EL (cell line): ENCODE results near the gene FLACC1.
A peak's percentile ranks its signal among the peaks of the same experiment; 100 is the strongest.
"Not testable (repeated sequence)": the region's sequence is repeated elsewhere in the genome, so short reads cannot be mapped to it uniquely, and the experiment has no call there.

ENCODE experiments used
- DNase-seq: peaks from one replicate; pipeline ENCODE4 v3.0.0-alpha.2; 2016

Gene FLACC1

DNA sequence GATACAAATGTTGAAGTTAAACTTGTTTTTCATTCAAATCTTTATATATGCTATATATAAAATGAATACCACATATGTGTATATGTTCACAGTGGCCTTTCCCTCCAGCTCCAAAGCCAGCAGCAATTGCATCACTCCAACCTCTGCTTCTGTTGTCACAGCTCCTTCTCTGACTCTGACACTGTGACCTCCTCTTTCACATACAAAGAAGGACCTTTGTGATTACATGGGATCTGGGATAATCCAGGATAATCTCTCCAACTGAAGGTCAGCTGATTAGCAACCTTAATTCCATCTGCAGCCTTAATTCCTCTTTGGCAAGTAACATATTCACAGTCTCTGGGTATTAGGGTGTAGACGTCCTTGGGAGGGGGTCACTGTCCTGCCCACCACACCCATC is 8.4 kb downstream of the FLACC1 start:
- DNase-seq: no peak

DNA sequence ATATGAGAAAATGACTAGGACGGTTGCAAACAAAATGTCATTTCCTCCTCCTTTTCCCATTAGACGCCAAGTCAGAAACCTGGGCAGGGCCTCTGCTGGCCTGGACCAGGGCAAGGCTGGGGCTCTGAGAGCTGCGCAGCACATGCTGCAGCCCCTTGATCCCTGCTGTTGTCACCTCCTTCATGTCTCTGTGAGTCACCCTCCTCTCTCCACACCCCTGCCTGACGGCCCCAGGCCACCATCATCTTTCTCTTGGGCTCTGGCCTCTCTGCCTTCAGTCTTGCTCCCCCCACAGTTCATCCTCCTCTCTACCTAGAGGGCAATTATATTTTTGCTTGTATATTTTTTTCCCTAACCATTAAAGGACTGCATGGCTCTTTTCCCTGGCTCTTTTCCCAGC is 10.0 kb downstream of the FLACC1 start:
- DNase-seq: peak; percentile 6

DNA sequence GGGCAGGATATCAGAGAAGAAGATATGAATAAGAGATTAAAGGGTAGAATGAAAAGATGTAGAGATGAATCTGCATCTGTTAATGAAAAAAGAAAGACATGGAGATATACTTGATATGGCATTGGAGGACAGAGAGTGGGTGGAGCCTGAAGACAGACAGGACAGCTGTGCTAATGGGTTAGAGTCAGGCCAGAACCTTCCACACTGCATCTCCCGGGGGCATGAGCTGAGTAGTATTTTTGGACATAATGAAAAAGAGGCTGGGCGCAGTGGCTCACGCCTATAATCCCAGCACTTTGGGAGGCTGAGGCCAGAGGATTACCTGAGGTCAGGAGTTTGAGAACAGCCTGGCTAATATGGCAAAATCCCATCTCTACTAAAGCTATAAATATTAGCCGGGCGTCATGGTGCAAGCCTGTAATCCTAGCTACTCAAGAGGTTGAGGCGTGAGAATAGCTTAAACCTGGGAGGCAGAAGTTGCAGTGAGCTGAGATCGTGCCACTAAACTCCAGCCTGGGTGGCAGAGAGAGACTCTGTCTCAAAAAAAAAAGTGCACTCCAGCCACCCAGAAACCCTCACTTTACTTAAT is 11.4 kb downstream of the FLACC1 start:
- no peak for DNase-seq

DNA sequence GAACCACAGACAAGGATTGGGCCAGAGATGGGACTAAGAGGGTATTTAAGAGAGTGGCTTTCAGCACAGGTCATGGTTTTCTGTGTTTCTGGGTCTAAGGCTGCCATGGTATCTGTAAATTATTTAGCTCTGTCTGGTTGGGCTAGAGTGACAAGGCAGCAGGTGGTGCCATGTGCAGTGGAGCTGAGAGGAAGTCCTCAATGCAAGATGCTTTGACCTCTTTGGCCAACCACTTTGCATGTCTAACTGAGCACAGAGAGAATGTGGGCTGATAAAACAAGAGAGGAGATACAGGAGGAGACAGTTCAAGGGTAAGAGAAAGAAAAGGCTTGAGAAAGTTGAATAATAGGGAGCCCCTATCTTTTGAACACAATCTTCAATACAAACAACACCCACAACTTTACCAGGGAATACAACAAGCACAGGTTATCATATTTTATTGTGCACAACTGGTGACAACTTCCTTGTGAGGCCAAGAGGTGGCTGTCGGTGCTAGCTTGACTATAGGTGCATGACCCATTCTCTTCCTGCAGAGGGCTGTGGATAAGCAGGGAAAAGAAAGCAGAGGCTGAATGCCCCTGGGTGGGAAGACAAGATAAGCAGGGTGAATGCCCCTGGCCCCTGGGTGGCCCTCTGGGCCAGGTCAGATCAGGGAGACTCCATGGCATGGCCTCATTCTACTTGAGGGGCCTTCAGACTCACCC is 12.3 kb downstream of the FLACC1 start:
- no peak for DNase-seq

DNA sequence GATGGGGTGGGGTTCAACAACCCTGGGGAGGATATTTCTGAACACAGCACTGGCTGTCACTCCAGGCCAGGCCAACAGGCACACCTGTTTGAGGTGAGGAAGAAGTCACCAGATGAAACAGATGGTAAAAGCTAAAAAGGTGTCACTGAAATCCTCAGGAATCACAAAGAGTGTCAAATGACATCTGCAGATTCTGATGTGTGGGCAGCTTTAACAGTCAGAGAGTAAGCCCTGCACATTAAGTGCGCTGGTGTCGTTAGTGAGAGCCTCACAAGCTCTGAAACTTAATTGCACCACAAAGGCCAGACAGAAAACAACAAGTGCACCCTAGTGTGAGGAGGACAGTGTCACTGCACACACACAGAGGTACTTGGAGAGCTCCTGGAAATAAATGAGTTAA is 13.6 kb downstream of the FLACC1 start:
- no peak for DNase-seq

DNA sequence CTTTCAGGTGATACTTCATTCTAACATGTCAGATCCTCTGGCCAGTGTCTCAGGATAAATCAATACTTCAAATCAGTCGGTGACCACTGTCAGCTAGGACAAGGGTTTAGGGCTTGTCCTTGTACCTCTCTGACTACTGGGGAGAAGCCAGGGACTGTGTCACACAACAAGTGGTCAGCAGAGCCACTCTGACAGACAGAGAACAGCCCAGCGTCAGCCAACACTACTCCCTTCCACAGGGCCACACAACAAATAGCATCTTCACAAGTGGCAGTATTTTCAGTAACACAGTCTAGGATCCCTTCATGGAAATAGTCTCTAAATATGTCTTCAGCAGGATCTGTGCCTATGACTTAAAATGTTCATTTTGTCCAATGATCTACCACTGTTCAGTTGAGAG is 14.2 kb downstream of the FLACC1 start:
- no peak for DNase-seq

DNA sequence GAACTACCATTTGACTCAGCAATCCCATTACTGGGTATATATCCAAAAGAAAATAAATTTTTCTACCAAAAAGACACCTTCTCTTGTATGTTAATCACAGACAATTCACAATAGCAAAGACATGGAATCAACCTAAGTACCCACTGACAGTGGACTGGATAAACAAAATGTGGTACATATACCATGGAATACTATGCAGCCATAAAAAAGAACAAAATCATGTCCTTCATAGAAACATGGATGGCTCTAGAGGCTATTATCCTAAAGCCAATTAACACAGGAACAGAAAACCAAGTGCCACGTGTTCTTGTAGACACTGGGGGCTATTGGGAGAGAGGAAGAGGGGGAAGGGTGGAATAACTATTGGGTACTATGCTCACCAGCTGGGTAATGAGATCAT is 27.7 kb downstream of the FLACC1 start:
- no peak for DNase-seq

DNA sequence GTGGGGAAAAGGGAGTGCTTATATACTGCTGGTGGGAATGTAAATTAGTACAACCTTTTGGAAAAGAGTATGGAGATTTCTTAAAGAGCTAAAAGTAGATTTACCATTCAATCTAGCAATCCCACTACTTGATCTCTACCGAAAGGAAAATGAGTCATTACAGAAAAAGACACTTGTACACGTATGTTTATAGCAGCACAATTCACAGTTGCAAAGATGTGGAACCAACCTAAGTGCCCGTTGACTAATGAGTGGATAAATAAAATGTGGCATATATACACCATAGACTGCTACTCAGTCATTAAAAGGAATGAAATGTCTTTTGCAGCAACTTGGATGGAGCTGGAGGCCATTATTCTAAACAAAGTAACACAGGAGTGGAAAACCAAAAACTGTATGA is 29.5 kb downstream of the FLACC1 start:
- no peak for DNase-seq

DNA sequence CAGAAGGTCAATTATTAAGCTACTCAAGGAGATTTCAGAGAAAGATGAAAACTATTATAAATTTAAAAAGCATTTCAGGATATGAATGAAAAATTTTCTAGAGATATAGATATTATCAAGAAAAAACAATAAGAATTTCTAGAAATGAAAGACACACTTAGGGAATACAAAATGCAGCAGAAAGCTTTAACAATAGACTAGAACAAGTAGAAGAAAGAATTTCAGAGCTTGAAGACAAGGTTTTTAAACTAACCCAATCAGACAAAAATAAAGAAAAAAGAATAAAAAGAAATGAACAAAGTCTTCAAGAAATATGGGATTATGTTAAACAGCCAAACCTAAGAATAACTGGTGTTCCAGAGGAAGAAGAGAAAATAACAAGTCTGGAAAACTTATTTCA is 34.4 kb downstream of the FLACC1 start:
- no peak for DNase-seq

DNA sequence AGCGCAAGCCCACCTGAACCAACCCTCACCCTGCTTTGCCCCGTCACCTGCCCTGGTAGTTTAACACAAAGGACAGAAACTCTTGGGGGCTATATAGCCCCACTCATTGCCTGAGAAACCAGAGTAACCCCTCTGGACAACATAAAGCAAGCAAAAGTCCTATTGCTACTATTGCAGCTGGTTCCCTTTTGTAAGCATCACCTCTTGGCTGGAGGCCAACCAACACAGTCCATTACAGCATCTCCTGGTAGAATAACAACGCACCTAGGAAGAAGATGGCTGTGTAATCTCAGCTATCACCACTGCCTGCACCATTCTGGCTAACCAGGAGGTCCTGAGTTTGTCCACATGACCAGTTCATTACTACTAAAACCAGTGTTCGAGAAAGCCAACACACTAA is 36.4 kb downstream of the FLACC1 start:
- no peak for DNase-seq

DNA sequence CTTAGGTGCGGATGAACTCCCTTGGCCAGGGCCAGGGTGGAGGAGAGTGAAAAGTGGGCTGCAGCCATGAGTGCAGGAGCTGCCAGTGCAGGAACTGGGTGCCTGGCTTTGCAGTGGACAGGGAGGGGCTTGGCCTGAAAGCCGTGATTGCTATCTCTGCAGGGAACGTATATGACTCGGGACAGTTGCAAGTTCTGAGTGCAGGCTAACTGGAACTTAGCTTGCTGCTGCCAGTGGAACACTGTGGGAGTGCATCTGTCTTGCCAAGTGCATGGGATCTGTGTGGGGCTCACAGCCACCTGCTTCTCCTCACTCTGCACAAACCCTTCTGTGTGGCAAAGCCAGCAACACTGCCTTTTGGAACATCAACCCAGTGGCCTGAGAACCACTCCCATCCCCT is 36.9 kb downstream of the FLACC1 start:
- DNase-seq: no peak

DNA sequence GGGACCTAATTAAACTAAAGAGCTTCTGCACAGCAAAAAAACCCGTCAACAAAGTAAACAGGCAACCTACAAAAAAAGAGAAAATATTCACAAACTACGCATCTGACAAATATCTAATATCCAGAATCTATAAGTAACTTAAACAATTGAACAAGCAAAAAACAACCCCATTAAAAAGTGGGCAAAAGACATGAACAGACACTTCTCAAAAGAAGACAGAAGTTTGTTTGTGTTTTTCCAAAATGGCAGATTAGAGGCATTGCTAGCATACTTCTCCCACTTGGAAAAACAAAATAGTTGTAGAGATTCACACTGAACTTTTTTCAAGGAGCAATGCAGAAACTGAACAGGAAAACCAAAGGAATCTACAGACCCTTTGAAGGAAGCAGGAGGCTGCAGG is 37.6 kb downstream of the FLACC1 start:
- DNase-seq: no peak

DNA sequence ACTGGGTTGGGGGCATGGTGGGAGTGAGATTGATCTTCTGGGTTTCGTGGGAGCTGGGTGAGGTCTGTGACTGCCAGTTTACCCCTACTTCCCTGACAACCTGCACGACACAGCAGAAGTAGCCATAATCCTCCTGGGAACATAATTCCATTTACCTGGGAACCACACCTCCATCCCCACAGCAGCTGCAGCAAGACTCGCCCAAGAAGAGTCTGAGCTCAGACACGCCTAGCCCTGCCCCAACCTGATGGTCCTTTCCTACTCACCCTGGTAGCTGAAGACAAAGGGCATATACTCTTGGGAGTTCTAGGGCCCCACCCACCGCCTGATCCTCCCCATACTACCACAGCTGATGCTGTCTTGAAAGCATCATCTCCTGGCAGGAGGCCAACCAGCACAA is 43.8 kb downstream of the FLACC1 start:
- DNase-seq: no peak

DNA sequence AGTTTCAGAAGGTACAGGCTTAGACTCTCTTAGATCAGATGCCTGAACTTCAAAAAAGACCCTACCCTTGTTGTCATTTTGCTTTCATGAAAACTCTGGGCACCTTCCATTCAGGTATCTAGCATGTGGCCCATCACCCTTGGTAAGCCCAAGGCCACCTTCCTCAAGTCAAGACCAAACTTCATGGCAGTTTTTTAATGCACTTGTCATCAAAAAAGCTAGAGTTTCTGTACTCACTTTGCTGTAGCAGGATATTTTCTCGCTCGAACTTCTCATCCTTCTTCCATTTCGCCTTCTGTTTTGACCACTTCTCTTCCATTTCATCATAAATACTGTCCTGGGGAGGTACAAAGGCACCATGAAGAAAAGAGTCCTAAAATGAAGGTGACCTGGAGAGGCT is 48.2 kb downstream of the FLACC1 start:
- DNase-seq: no peak

DNA sequence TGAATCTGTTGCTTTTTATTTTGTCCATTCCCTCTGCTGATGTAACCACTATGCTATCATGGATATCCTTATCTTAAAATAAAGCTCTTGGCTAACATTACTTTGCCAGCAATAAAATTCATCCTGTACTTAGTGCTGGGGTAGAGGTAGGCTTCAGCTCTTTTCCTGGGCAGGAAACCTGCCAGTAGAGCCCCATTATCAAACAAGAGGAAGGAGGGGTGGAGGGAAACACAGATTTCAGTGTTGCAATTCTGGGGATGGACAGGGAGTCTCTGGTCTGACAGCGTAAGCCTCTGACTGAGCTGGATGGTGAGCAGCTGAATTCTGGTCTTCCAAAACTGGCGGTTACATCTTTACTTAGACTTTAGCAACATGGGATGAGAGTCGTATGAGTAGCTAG is 49.3 kb downstream of the FLACC1 start:
- DNase-seq: no peak

DNA sequence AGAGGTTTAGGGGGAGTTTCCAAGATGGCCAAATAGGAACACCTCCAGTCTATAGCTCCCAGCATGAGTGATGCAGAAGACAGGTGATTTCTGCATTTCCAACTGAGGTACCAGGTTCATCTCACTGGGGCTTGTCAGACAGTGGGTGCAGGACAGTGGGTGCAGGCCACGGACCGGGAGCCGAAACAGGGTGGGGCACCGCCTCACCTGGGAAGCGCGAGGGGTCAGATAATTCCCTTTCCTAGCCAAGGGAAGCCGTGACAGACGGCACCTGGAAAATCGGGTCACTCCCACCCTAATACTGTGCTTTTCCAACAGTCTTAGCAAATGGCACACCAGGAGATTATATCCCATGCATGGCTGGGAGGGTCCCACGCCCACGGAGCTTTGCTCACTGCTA is 57.2 kb downstream of the FLACC1 start:
- DNase-seq: not testable (repeated sequence)

DNA sequence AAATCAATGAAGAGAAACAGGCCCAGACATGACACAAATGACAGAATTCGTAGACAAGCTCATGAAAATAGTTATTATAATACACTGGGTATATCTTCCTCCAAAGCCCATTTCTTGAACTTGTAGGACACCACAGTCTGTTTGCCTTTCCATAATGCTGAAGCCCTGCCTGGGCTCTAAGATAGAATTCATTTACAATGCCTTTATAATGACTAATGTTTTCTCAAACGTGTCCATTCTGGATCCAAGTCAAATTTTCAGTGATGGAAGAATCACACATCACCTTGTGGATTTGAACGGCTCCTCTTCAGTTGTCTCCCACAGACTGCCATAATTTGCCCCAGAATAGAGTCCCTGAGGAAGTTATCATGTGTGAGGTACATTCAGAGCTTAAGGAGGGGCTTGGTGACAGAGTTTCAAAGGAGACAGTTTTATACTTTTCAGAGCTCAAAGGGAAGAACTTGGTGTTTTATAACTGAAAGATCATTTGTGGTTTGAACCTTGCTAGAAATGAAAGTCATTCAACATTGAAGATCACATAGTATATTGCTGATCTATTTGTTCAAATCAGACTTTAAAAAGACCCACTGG is 58.6 kb downstream of the FLACC1 start:
- peak; percentile 30 for DNase-seq

DNA sequence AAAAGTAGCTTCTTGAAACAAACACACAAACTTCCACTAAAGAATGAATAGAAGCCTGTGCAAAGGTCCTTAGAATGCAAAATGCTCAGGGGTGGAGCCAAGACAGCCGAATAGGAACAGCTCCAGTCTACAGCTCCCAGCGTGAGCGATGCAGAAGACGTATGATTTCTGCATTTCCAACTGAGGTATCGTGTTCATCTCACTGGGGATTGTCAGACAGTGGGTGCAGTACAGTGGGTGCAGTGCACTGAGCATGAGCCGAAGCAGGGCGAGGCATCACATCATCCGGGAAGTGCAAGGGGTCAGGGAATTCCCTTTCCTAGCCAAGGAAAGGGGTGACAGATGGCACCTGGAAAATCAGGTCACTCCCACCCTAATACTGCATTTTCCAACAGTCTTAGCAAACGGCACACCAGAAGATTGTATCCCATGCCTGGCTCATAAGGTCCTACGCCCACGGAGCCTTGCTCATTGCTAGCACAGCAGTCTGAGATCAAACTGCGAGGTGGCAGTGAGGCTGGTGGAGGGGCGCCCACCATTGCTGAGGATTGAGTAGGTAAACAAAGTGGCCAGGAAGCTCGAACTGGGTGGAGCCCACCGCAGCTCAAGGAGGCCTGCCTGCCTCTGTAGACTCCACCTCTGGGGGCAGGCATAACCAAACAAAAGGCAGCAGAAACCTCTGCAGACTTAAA is 66.5 kb downstream of the FLACC1 start:
- DNase-seq: not testable (repeated sequence)

DNA sequence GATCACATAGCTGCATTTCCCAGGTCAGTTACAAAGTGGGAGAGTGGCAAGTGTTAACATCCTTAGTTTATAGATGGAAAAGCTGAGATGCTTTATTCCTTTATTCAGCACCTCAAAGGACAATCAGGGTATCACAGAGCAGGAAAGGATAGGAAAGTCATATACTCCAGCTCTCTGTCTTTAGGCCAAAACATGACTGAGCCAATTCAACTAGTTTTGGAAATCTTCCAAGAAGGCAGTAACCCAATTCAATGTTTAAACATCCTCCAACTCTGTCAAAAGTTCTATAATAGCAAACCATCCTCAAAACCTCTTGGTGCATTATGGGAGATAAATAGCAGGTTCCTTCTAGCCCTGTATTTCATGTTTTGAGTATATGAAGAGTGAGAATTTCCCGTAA is 71.6 kb downstream of the FLACC1 start:
- no peak for DNase-seq

DNA sequence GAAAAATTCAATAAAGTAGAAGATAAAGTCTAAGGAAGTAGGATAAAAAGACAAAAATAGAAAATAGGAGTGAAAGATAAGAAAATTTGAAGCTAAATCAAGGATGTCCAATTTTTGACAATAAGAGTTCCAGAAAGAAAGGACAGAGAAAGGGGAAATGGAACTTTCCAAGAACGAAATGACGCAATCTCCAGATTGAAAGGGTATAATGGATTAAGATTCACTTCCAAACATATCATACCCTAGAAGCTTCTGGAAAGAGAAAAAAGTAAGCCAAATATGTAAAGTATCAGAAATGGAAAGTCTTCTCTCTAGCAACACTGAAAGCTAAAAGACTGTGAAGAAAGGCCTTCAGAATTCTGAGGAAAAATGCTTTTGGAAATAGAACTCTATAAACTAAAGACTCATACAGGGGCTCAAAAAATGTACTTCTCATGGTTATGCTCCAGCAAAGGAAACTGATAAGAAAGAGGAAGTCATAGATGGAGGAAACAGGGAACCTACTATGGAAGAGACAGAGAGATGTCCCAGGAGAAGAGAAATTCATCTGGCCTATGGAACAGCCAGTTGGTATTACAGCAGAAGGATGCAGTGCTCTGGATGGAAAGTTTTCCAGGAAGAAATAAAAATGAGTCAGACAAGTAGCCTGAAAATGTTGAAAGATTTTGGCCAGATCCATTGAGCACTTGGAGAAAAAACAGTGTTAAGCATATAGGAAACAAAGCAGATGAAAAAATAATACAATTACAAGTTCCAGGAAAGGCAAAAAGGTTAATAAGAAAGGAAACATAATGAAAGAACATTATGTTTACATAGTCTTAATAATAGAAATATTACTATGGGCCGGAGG is 76.7 kb downstream of the FLACC1 start:
- no peak for DNase-seq

DNA sequence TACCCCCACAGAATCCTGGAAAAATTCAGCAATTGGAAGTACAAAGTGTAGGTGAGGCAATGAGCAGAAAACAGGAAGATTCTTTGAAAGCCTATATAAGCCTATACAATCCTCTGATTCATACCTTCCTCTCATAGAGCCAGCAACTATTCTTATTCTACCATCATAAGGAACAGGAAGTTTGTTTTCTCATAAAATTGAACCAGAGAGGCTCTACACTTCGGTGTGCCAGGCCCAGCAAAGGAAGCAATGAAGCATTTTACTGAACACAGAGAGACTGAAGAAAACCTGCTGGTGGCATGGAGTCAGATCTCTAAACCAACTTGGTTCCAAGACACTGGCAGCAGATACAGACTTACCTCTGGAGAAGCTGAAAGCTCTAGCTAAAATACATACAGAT is 78.1 kb downstream of the FLACC1 start:
- no peak for DNase-seq

DNA sequence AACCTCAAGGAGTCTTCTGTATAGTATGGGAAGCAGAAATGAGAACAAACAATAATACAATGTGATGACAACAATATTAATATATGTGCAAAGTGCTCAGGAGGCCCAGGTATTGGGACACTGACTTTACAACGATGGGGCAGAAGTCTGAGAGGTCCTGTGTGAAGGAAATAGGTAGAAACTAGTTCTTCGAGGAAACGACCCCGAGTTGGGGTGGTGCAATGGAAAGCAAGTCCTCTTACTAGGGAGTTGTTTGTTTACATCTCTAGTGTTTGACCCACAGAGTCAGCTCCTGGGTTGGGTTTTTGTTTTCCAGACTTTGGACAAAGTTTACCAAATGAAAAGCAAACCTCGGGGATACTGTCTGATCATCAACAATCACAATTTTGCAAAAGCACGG is 80.6 kb downstream of the FLACC1 start:
- no peak for DNase-seq

DNA sequence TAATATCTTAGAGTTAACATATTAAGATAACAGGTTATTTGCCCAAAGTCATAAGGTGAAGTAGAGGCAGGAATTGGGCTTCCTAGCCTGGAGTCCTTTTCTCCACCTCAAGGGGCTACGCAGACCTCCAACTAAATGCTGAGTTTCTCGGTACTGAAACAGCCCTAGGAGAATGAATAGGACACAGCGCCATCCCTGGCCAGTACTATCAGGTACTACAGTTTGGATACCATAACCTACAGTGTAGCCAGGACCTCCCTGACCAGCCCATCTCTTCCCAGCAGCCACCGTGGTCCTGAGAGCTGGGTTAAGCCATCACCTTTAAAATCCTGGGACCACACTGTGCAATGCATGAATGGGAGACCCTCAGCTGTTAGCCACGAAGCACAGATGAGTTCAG is 81.2 kb downstream of the FLACC1 start:
- DNase-seq: no peak
